AG04450 (cell line): ENCODE results near the gene MED26. TPM values are rescaled to one million over a fixed set of nuclear protein-coding genes. Genes with fewer than 3 reads are reported as not detected.

Experiments
- CTCF ChIA-PET: fragments of 300-600, 350-600 bp; formaldehyde crosslinking; extraction: SDS; loops from one replicate; lab custom pipeline; 2022; ENCODE audit warnings: antibody characterized with exemption, inconsistent platforms; lab: Charles Lee
- POLR2A ChIA-PET: fragments of 350-600 bp; formaldehyde crosslinking; extraction: SDS; loops from one replicate; lab custom pipeline; 2021; ENCODE audit warnings: antibody characterized with exemption, inconsistent platforms; lab: Yijun Ruan, JAX
- DNase-seq: peaks from one replicate; pipeline ENCODE4 v3.0.0-alpha.2; 2011; ENCODE audit warnings: low read depth, low spot score
- H3K27ac ChIP-seq: one replicate; pipeline ENCODE4 v1.5.1; 2012; ENCODE audit warnings: low read depth, low read length, control low read depth
- H3K27me3 ChIP-seq: one replicate; pipeline ENCODE4 v1.6.0; 2012; ENCODE audit warnings: low read length; ENCODE audit not compliant: control insufficient read depth, insufficient read depth
- H3K4me3 ChIP-seq: 2 replicates; pipeline ENCODE4 v1.5.1; 2011; ENCODE audit warnings: mild to moderate bottlenecking, low read depth, low read length, control low read depth
- H3K9me3 ChIP-seq: 2 replicates; pipeline ENCODE4 v1.5.1; 2012; ENCODE audit warnings: low read length; ENCODE audit not compliant: control insufficient read depth, insufficient read depth
- CTCF ChIP-seq: IDR thresholded peaks from 2 replicates; pipeline ENCODE4 v1.5.1; 2011; ENCODE audit warnings: low read depth, low read length, control low read depth, inconsistent platforms
- polyA plus RNA-seq: library from polyadenylated mRNA; depleted of rRNA; stranded (reverse); fragments of >200 nt; gene quantifications from 2 replicates; pipeline ENCODE4 v1.2.3, GENCODE V29; 2011

Gene MED26
- polyA plus RNA-seq, 1 experiment, result 3.0 TPM

- H3K27me3 ChIP-seq, result no peaks in the 10 kb centered on the region
- no peak for TF ChIP-seq CTCF
- CTCF ChIA-PET, result no interaction called here
- H3K27ac ChIP-seq, result no peak overlapping the region
- no peaks in the 10 kb centered on the region; the same call in 1 of the 2 replicates for H3K9me3 ChIP-seq
- H3K4me3 ChIP-seq, result no peak overlapping the region
- POLR2A ChIA-PET, result no interaction called here
- no peak for DNase-seq
Measured at GRCh38 chr19:16600824-16601223, 27.2 kb downstream of the MED26 start.

GRCh38 chr19:16599655-16600346 lies 28.2 kb downstream of the MED26 start:
- no peak for DNase-seq
- H3K27ac ChIP-seq, result no peak overlapping the region
- H3K4me3 ChIP-seq, result no peak overlapping the region
- no peak for TF ChIP-seq CTCF
- no peaks in the 10 kb centered on the region for H3K27me3 ChIP-seq
- POLR2A ChIA-PET, result no interaction called here
- CTCF ChIA-PET, result no interaction called here
- H3K9me3 ChIP-seq, result no peaks in the 10 kb centered on the region; the same call in 1 of the 2 replicates

- no peak overlapping the region for H3K4me3 ChIP-seq
- no peak overlapping the region for H3K27ac ChIP-seq
- H3K27me3 ChIP-seq, result no peaks in the 10 kb centered on the region
- CTCF ChIA-PET, result no interaction called here
- POLR2A ChIA-PET, result no interaction called here
- H3K9me3 ChIP-seq, result no peaks in the 10 kb centered on the region; the same call in 1 of the 2 replicates
- TF ChIP-seq CTCF, result no peak
- DNase-seq, result no peak
Measured at GRCh38 chr19:16598848-16599247, 29.2 kb downstream of the MED26 start.

- Histone ChIP-seq H3K4me3 (no peak overlapping the region), H3K9me3 (no peaks in the 10 kb centered on the region), H3K27me3 (no peaks in the 10 kb centered on the region), H3K27ac (no peak overlapping the region)
- ChIA-PET POLR2A (no interaction called here), CTCF (no interaction called here)
- no peak for DNase-seq
- no peak for TF ChIP-seq CTCF
Measured at GRCh38 chr19:16596399-16596798, 31.6 kb downstream of the MED26 start.

GRCh38 chr19:16595097-16595496 lies 32.9 kb downstream of the MED26 start:
- H3K9me3 ChIP-seq, result no peaks in the 10 kb centered on the region
- no peak overlapping the region for H3K27ac ChIP-seq
- no peak for DNase-seq
- CTCF ChIA-PET, result no interaction called here
- no peaks in the 10 kb centered on the region for H3K27me3 ChIP-seq
- POLR2A ChIA-PET, result no interaction called here
- H3K4me3 ChIP-seq, result no peak overlapping the region
- TF ChIP-seq CTCF, result no peak
